Transverse colon (tissue), 4 donors: Measurements from ENCODE around the gene PDE3B. TPM values are rescaled to one million over a fixed set of nuclear protein-coding genes. Genes with fewer than 3 reads are reported as not detected.
"Not testable (repeated sequence)": the region's sequence is repeated elsewhere in the genome, so short reads cannot be mapped to it uniquely, and the experiment has no call there.

Source experiments
- DNase-seq: peaks from one replicate; pipeline ENCODE4 v3.0.0-alpha.2; 2019
- H3K27ac ChIP-seq, 4 donors: fragments of 200-600 bp; sonication (generic); 2 replicates each; pipeline ENCODE4 v1.5.1; 2016 to 2018; ENCODE audit warnings: inconsistent platforms in 4 of 4
- H3K27me3 ChIP-seq: fragments of 200-600 bp; sonication (generic); 2 replicates; pipeline ENCODE4 v1.5.1; 2017; ENCODE audit warnings: inconsistent platforms
- H3K36me3 ChIP-seq, 4 donors: fragments of 200-600 bp; sonication (generic); 2 replicates each; pipeline ENCODE4 v1.5.1; 2017 to 2019; ENCODE audit warnings: inconsistent platforms in 4 of 4
- H3K4me1 ChIP-seq, 4 donors: fragments of 200-600 bp; sonication (generic); 2 replicates each; pipeline ENCODE4 v1.5.1; 2017 to 2020; ENCODE audit warnings: inconsistent platforms in 4 of 4
- H3K4me3 ChIP-seq, 4 donors: fragments of 200-600 bp; sonication (generic); 1 replicate in 1 of 4; 2 replicates in 3 of 4; pipeline versions ENCODE4 v1.5.1 to v1.6.1; 2017 to 2019; ENCODE audit warnings: inconsistent platforms in 4 of 4
- H3K9me3 ChIP-seq, 2 donors: fragments of 200-600 bp; sonication (generic); 2 replicates each; pipeline ENCODE4 v1.5.1; 2017 to 2019; ENCODE audit warnings: inconsistent platforms in 2 of 2
- CTCF ChIP-seq, 5 experiments: fragments of 200-600 bp in 3 of 5; fragments of 450-650 bp in 2 of 5; sonication (generic) in 3 of 5; IDR thresholded peaks; 1 replicate in 2 of 5; 2 replicates in 3 of 5; pipeline ENCODE4 v1.5.1; 2016 to 2017; ENCODE audit warnings: antibody characterized with exemption in 5 of 5, inconsistent platforms in 3 of 5, mild to moderate bottlenecking in 2 of 5, moderate library complexity in 1 of 5
- EP300 ChIP-seq: sonication (generic); formaldehyde crosslinking; IDR thresholded peaks from one replicate; pipeline ENCODE4 v1.6.1; 2017; ENCODE audit warnings: antibody characterized with exemption, low read depth
- POLR2A ChIP-seq: fragments of 450-650 bp; IDR thresholded peaks from one replicate; pipeline ENCODE4 v1.6.1; 2016; ENCODE audit warnings: antibody characterized with exemption, mild to moderate bottlenecking, moderate library complexity
- POLR2AphosphoS5 ChIP-seq, 3 donors: sonication (generic); formaldehyde crosslinking; IDR thresholded peaks; one replicate each; pipeline ENCODE4 v1.6.1; 2016; ENCODE audit warnings: antibody characterized with exemption in 3 of 3
- WGBS, 2 donors: methylation state at CpG; one replicate each; pipeline ENCODE4 v1.1.5; 2018; ENCODE audit warnings: low coverage in 1 of 2; 5-methylcytosine and 5-hydroxymethylcytosine counted together
- in situ Hi-C, 4 donors: fragments of 200-750 bp; cut with MboI; loops; one replicate each; pipeline versions ENCODE4 v1.15.0 to v1.15.1; 2017; ENCODE audit warnings: low sequenced_read_pairs in 3 of 4, low pct_ligation_motif_present in 1 of 4, low pct_unique_long_range_greater_than_20kb in 1 of 4
- intact Hi-C: fragments of 100-400 bp; cut with DNase I; formaldehyde crosslinking; loops from one replicate; pipeline ENCODE4 v1.15.1; 2023; ENCODE audit warnings: low total_unique reads
- total RNA-seq, 4 donors: library from RNA; depleted of rRNA; stranded (reverse); fragments of >200 nt; gene quantifications; one replicate each; pipeline ENCODE4 v1.1.0, GENCODE V29; 2016

PDE3B gene
- total RNA-seq, 4 donors from 2014 or later = 48.1 to 91.1 (median 66.1) TPM

DNA sequence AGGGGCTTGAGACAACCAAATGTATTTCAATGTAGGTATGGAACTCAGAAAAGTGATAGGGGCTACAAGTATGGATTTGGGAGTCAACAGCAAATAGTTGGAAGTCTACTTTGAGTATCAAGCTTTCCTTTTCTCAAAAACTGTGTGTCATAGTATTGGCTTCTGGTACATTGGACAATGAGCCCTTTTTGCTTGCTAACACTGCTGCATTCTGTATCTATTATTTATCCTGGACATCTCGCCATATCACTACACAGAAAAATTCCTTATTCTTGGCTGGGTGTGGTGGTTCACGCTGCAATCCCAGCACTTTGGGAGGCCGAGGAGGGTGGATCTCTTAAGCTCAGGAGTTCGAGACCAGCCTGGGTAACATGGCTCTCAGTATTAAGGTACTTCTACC is 230.0 kb downstream of the PDE3B start:
- H3K36me3 ChIP-seq = peaks cover 0 to 14% (median 4%) of the 10 kb centered on the region in 4 donors
- intact Hi-C loops = no loop called here
- in situ Hi-C loops = no loop called here
- 92 to 93% methylated on average over 3 to 4 of the region's 4 CpGs for WGBS, 2 donors
- DNase-seq = no peak
- no peak overlapping the region for H3K4me3 ChIP-seq
- TF ChIP-seq EP300 (no peak), CTCF (IDR thresholded peaks at IDR 0.05) (no peak), POLR2A (no peak), POLR2AphosphoS5 (IDR thresholded peaks at IDR 0.05) (no peak)
- H3K9me3 ChIP-seq = no peaks in the 10 kb centered on the region
- no peaks in the 10 kb centered on the region for H3K27me3 ChIP-seq
- no peak overlapping the region for H3K27ac ChIP-seq
- H3K4me1 ChIP-seq = no peaks in the 10 kb centered on the region

DNA sequence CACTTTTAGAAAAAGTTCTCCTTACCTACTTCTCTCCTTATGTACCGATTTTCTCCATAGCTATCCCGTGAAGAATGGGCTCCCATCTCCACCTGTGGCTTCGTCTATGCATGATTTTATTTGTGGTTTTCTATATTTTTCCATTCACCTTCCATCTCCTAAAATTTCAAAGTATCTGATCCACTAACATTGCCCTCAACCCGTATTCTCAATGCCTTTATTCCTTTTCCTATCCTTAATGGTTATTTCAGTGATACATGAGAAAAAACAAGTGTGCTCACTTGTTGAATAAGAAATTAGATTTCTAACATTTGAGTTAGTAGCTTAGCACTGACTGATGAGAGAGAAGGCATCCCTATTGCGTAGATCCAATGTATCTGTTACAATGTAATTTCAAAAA is 231.6 kb downstream of the PDE3B start:
- Histone ChIP-seq H3K27ac (no peak overlapping the region), H3K36me3 (peaks cover 0 to 20% (median 6%) of the 10 kb centered on the region in 4 donors), H3K27me3 (no peaks in the 10 kb centered on the region), H3K4me3 (no peak overlapping the region), H3K4me1 (no peaks in the 10 kb centered on the region), H3K9me3 (no peaks in the 10 kb centered on the region)
- intact Hi-C loops (no loop called here), in situ Hi-C loops (loop anchor here in 2 of 4 donors (25.0 kb wide), 2 partner anchors 238 to 363 kb away; partner anchors contain the start of genes PDE3B (in 1 of the 2) and PSMA1 (in 1 of the 2))
- WGBS, 2 donors = 95 to 97% methylated on average over 5 of the region's 5 CpGs
- TF ChIP-seq POLR2A (no peak), CTCF (IDR thresholded peaks at IDR 0.05) (no peak)
- DNase-seq = no peak

DNA sequence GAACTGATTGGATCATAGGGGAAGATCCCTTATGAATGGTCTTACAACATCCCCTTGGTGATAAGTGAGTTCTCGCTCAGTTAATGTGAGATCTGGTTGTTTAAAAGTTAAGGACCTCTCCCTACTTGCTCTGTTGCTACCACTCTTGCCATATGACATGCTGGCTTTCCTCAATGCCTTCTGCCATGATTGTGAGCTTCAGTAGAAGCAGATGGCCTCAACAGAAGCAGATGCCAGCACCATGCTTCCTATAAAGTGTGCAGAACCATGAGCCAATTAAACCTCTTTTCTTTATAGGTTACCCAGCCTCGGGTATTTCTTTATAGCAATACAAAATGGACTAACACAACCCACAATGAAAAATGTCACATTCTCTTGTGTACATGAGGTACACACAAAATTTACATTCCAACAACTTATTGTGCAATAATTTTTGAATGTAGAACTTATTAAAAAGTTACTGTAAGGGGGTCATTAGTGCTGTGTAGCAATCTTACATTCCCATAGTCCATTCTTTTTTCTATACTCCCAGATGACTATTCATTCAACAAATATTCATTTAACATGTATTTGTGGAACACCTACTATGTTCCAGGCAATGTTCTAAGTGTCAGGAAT is 238.1 kb downstream of the PDE3B start:
- Histone ChIP-seq H3K27me3 (no peaks in the 10 kb centered on the region), H3K36me3 (peaks cover 0 to 12% (median 6%) of the 10 kb centered on the region in 4 donors), H3K27ac (no peak overlapping the region), H3K9me3 (no peaks in the 10 kb centered on the region), H3K4me3 (no peak overlapping the region), H3K4me1 (peaks cover 0 to 17% (median 7%) of the 10 kb centered on the region in 4 donors)
- intact Hi-C loops = no loop called here
- TF ChIP-seq CTCF (IDR thresholded peaks at IDR 0.05) (no peak), POLR2A (no peak), POLR2AphosphoS5 (IDR thresholded peaks at IDR 0.05) (no peak), EP300 (no peak)
- DNase-seq = no peak
- 75 to 82% methylated on average over 1 to 2 of the region's 2 CpGs for WGBS, 2 donors
- in situ Hi-C loops = loop anchor here in 2 of 4 donors (25.0 kb wide), 2 partner anchors 244 to 369 kb away; partner anchors contain the start of genes PDE3B (in 1 of the 2) and PSMA1 (in 1 of the 2)

GRCh38 chr11:14882196-14882595 is 238.6 kb downstream of the PDE3B start:
- in situ Hi-C loops (loop anchor here in 2 of 4 donors (25.0 kb wide), 2 partner anchors 245 to 370 kb away; partner anchors contain the start of genes PDE3B (in 1 of the 2) and PSMA1 (in 1 of the 2)), intact Hi-C loops (no loop called here)
- H3K4me3 ChIP-seq = no peak overlapping the region
- peaks cover 0 to 12% (median 4%) of the 10 kb centered on the region in 4 donors for H3K36me3 ChIP-seq
- no peak overlapping the region for H3K27ac ChIP-seq
- no peaks in the 10 kb centered on the region for H3K9me3 ChIP-seq
- TF ChIP-seq POLR2AphosphoS5 (IDR thresholded peaks at IDR 0.05) (no peak), CTCF (IDR thresholded peaks at IDR 0.05) (no peak), EP300 (no peak), POLR2A (no peak)
- peaks cover 0 to 23% (median 12%) of the 10 kb centered on the region in 4 donors for H3K4me1 ChIP-seq
- DNase-seq = no peak
- WGBS, 2 donors = 83 to 90% methylated on average over 1 of the region's 1 CpG
- no peaks in the 10 kb centered on the region for H3K27me3 ChIP-seq

DNA sequence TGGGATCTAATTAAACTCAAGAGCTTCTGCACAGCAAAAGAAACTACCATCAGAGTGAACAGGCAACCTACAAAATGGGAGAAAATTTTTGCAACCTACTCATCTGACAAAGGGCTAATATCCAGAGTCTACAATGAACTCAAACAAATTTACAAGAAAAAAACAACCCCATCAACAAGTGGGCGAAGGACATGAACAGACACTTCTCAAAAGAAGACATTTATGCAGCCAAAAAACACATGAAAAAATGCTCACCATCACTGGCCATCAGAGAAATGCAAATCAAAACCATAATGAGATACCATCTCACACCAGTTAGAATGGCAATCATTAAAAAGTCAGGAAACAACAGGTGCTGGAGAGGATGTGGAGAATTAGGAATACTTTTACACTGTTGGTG is 240.1 kb downstream of the PDE3B start:
- in situ Hi-C loops = loop anchor here in 2 of 4 donors (25.0 kb wide), 2 partner anchors 246 to 371 kb away; partner anchors contain the start of genes PDE3B (in 1 of the 2) and PSMA1 (in 1 of the 2)
- H3K4me1 ChIP-seq = peaks cover 0 to 35% (median 15%) of the 10 kb centered on the region in 4 donors
- H3K27ac ChIP-seq, H3K36me3 ChIP-seq, H3K9me3 ChIP-seq, intact Hi-C loops, H3K27me3 ChIP-seq, DNase-seq, H3K4me3 ChIP-seq: not testable (repeated sequence)
- 100% methylated on average over 1 of the region's 1 CpG; no CpG with 5 or more reads in 1 of the 2 donors for WGBS, 2 donors
